Type B pancreatic cell (in vitro differentiated cells): ENCODE results near the gene CDC42EP1. TPM values are rescaled to one million over a fixed set of nuclear protein-coding genes. Genes with fewer than 3 reads are reported as not detected.

ENCODE experiments used
- DNase-seq: peaks from one replicate; pipeline ENCODE4 v3.0.0; 2021; ENCODE audit warnings: mixed read lengths; ENCODE audit not compliant: unreplicated experiment; ENCODE audit errors: extremely low spot score
- H3K27ac Mint-ChIP-seq: 2 replicates; pipeline ENCODE4 v1.8.0; 2021; ENCODE audit warnings: mild to moderate bottlenecking, mixed read lengths
- H3K27me3 Mint-ChIP-seq: 2 replicates; pipeline ENCODE4 v1.8.0; 2021; ENCODE audit warnings: mixed read lengths
- H3K36me3 Mint-ChIP-seq: 2 replicates; pipeline ENCODE4 v1.8.0; 2021; ENCODE audit warnings: mixed read lengths
- H3K4me1 Mint-ChIP-seq: one replicate; pipeline ENCODE4 v1.8.0; 2021; ENCODE audit warnings: mixed read lengths; ENCODE audit not compliant: unreplicated experiment
- H3K4me3 Mint-ChIP-seq: 2 replicates; pipeline ENCODE4 v1.8.0; 2021; ENCODE audit warnings: mild to moderate bottlenecking, mixed read lengths
- H3K9me3 Mint-ChIP-seq: 2 replicates; pipeline ENCODE4 v1.8.0; 2021; ENCODE audit warnings: mixed read lengths
- CTCF ChIP-seq: fragments of 200-600 bp; sonication (generic); conservative IDR thresholded peaks from 2 replicates; pipeline ENCODE4 v1.5.0; 2021; ENCODE audit warnings: antibody characterized with exemption, mild to moderate bottlenecking
- total RNA-seq: library from RNA; stranded (reverse); gene quantifications from 2 replicates; pipeline ENCODE4 v1.2.1, GENCODE V29; 2021; ENCODE audit warnings: low replicate concordance

The CDC42EP1 gene
- total RNA-seq, 1 donor from 2014 or later: 30.4 TPM

- Mint-ChIP-seq H3K9me3 (no peaks in the 10 kb centered on the region), H3K4me1 (peaks cover 22% of the 10 kb centered on the region), H3K27me3 (no peaks in the 10 kb centered on the region), H3K27ac (peak overlapping the region; percentile 89), H3K36me3 (no peaks in the 10 kb centered on the region), H3K4me3 (peak overlapping the region; percentile 55)
- DNase-seq: no peak
- TF ChIP-seq CTCF: no peak
Measured at GRCh38 chr22:37569921-37570660, 9.8 kb downstream of the CDC42EP1 start.

DNA sequence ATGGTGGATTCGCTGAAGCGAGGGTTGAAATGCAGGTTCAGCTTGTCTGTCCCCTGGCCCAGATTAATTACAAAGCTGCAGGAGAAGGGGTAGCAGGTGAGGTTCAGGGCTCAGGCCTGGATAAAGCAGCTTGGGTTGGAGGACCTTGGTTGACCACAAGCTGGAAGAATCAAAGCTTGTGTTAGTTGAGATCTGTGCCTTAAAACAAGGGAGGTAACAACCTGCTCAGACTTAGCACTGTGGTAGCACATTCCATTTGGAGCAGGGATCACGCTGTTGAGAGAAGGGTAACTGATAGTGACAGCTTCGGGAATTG lies 10.3 kb downstream of the CDC42EP1 start:
- TF ChIP-seq CTCF: no peak
- H3K4me1 Mint-ChIP-seq: peaks cover 22% of the 10 kb centered on the region
- H3K4me3 Mint-ChIP-seq: no peak overlapping the region
- no peaks in the 10 kb centered on the region for H3K27me3 Mint-ChIP-seq
- no peaks in the 10 kb centered on the region for H3K36me3 Mint-ChIP-seq
- DNase-seq: no peak
- no peaks in the 10 kb centered on the region for H3K9me3 Mint-ChIP-seq
- H3K27ac Mint-ChIP-seq: peak overlapping the region; percentile 48

GRCh38 chr22:37571258-37571991 lies 11.1 kb downstream of the CDC42EP1 start:
- H3K27me3 Mint-ChIP-seq: no peaks in the 10 kb centered on the region
- H3K4me3 Mint-ChIP-seq: no peak overlapping the region
- H3K27ac Mint-ChIP-seq: peak overlapping the region; percentile 56
- DNase-seq: no peak
- no peaks in the 10 kb centered on the region for H3K36me3 Mint-ChIP-seq
- no peak for TF ChIP-seq CTCF
- H3K4me1 Mint-ChIP-seq: peaks cover 22% of the 10 kb centered on the region
- no peaks in the 10 kb centered on the region for H3K9me3 Mint-ChIP-seq

DNA sequence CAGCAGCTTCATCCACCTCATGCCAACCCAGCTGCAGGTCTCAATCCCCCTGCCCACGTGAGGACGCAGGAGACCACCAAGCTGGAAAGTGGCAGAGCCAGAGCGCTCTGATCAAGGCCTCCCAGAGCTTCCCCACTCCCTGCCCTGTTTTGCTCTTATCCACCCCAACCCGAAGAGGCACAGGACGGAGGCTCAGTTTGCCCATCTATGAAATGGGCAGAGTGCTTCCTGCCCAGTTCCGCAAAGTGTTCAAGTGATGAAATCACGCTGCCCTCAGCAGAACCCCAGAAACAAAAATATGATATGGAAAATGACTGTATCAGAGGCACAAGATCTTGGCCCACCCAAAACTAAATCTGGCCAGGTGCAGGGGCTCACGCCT lies 11.7 kb downstream of the CDC42EP1 start:
- Mint-ChIP-seq H3K4me3 (no peak overlapping the region), H3K27me3 (no peaks in the 10 kb centered on the region), H3K36me3 (no peaks in the 10 kb centered on the region), H3K4me1 (peaks cover 21% of the 10 kb centered on the region), H3K9me3 (no peaks in the 10 kb centered on the region), H3K27ac (peak overlapping the region; percentile 56)
- DNase-seq: no peak
- TF ChIP-seq CTCF: no peak

GRCh38 chr22:37575490-37576003 lies 15.3 kb downstream of the CDC42EP1 start:
- H3K27ac Mint-ChIP-seq: no peak overlapping the region
- TF ChIP-seq CTCF: no peak
- DNase-seq: no peak

More at GRCh38 chr22:37575490-37576003, 15.3 kb downstream of the CDC42EP1 start:
- H3K36me3 Mint-ChIP-seq: no peaks in the 10 kb centered on the region
- H3K4me3 Mint-ChIP-seq: no peak overlapping the region
- peaks cover 5% of the 10 kb centered on the region for H3K4me1 Mint-ChIP-seq
- H3K9me3 Mint-ChIP-seq: no peaks in the 10 kb centered on the region
- H3K27me3 Mint-ChIP-seq: no peaks in the 10 kb centered on the region
